HepG2 (cell line): ENCODE data around the gene HLF. TPM values are rescaled to one million over a fixed set of nuclear protein-coding genes. Genes with fewer than 3 reads are reported as not detected.
A peak's percentile ranks its signal among the peaks of the same experiment; 100 is the strongest.

Experiments
- ATAC-seq: fragments of 200-7000 bp; cut with Tn5 transposase; 3 replicates; pipeline ENCODE4 v1.9.1; 2020; ENCODE audit warnings: mild to moderate bottlenecking, moderate library complexity
- BruUV-seq: library from RNA; stranded (reverse); fragments of 400-500 nt; replicated peaks from 2 replicates; lab custom pipeline; 2021; lab: Mats Ljungman, UMichigan
- CTCF ChIA-PET: fragments of 300-600 bp; formaldehyde crosslinking; extraction: SDS; loops from one replicate; lab custom pipeline; 2021; ENCODE audit warnings: low total read pairs, inconsistent platforms, low intra/inter-chr PET ratio; lab: Yijun Ruan, JAX
- POLR2A ChIA-PET: fragments of 350-600 bp; sonication (Branson Sonifier 250); formaldehyde crosslinking; loops from one replicate; lab custom pipeline; 2020; ENCODE audit warnings: antibody characterized with exemption, inconsistent platforms; lab: Yijun Ruan, JAX
- DNase-seq: peaks from one replicate; pipeline ENCODE4 v3.0.0-alpha.2; 2015; ENCODE audit warnings: low spot score
- FAIRE-seq: peaks from 3 replicates; lab custom pipeline; 2011; peaks lifted over from hg19 to GRCh38; lab: Jason Lieb, UNC
- H2AFZ ChIP-seq: one replicate; pipeline ENCODE4 v1.6.1; 2011; ENCODE audit warnings: low read length, inconsistent platforms
- H3K27ac ChIP-seq: fragments of 300-600 bp; 3 replicates; pipeline ENCODE4 v1.8.0; 2011; ENCODE audit warnings: mixed run types, mild to moderate bottlenecking, mixed read lengths, low read length, inconsistent platforms; ENCODE audit not compliant: insufficient read depth; ENCODE audit errors: extremely low read length
- H3K27me3 ChIP-seq, 2 experiments: fragments of 200-600 bp in 1 of 2; 2 replicates in 1 of 2; 3 replicates in 1 of 2; pipeline versions ENCODE4 v1.6.0 to v1.8.0; 2011; ENCODE audit warnings: low read length in 2 of 2, mild to moderate bottlenecking in 2 of 2, moderate library complexity in 2 of 2, inconsistent platforms in 1 of 2; ENCODE audit not compliant: insufficient read depth in 2 of 2, control insufficient read depth in 1 of 2
- H3K36me3 ChIP-seq, 2 experiments: fragments of 200-600 bp in 1 of 2; replicated peaks in 1 of 2; 2 replicates in 1 of 2; 3 replicates in 1 of 2; pipeline versions ENCODE4 v1.5.1 to v1.8.0; 2011; ENCODE audit warnings: low read length in 2 of 2, inconsistent platforms in 1 of 2; ENCODE audit not compliant: insufficient read depth in 2 of 2, control insufficient read depth in 1 of 2
- H3K4me1 ChIP-seq: 2 replicates; pipeline ENCODE4 v1.5.1; 2012; ENCODE audit warnings: low read length, inconsistent platforms; ENCODE audit not compliant: insufficient read depth
- H3K4me2 ChIP-seq: 2 replicates; pipeline ENCODE4 v1.6.0; 2011; ENCODE audit warnings: low read depth, low read length, inconsistent platforms
- H3K4me3 ChIP-seq, 3 experiments: fragments of 200-600 bp in 1 of 3; sonication (generic), shearing (Covaris generic) in 1 of 3; replicated peaks in 1 of 3; 2 replicates each; pipeline ENCODE4 v1.5.1; 2011 to 2016; ENCODE audit warnings: low read length in 3 of 3, inconsistent platforms in 2 of 3, low read depth in 2 of 3, mild to moderate bottlenecking in 2 of 3, control low read depth in 1 of 3, mixed read lengths in 1 of 3; ENCODE audit not compliant: insufficient read depth in 1 of 3
- H3K79me2 ChIP-seq: one replicate; pipeline ENCODE4 v1.6.1; 2011; ENCODE audit warnings: low read length, inconsistent platforms; ENCODE audit not compliant: insufficient read depth
- H3K9ac ChIP-seq: 2 replicates; pipeline ENCODE4 v1.6.0; 2011; ENCODE audit warnings: mild to moderate bottlenecking, low read depth, low read length, inconsistent platforms; ENCODE audit not compliant: insufficient read depth
- H3K9me3 ChIP-seq: 2 replicates; pipeline ENCODE4 v1.5.1; 2012; ENCODE audit warnings: mild to moderate bottlenecking, low read length
- H4K20me1 ChIP-seq: 2 replicates; pipeline ENCODE4 v1.6.0; 2011; ENCODE audit warnings: inconsistent platforms, mild to moderate bottlenecking, low read length, moderate library complexity; ENCODE audit not compliant: insufficient read depth
- CCDC6 ChIP-seq: sonication (generic); formaldehyde crosslinking; IDR thresholded peaks from 2 replicates; pipeline ENCODE4 v1.8.1; 2022; ENCODE audit warnings: mild to moderate bottlenecking, missing genetic modification reagents, moderate library complexity
- DPF2 ChIP-seq: sonication (generic); formaldehyde crosslinking; IDR thresholded peaks from 2 replicates; pipeline ENCODE4 v1.4.0; 2020; ENCODE audit warnings: mild to moderate bottlenecking, low read depth, missing genetic modification reagents, borderline replicate concordance
- FOXK1 ChIP-seq: sonication (generic); formaldehyde crosslinking; IDR thresholded peaks from 2 replicates; pipeline ENCODE4 v1.4.0; 2020; ENCODE audit warnings: low read depth, missing genetic modification reagents, borderline replicate concordance
- HDAC2 ChIP-seq: sonication (generic); formaldehyde crosslinking; IDR thresholded peaks from 2 replicates; pipeline ENCODE4 v1.4.0; 2020; ENCODE audit warnings: missing genetic modification reagents
- HHEX ChIP-seq: IDR thresholded peaks from 2 replicates; pipeline ENCODE4 v1.6.1; 2016; ENCODE audit warnings: control low read depth
- HNRNPL ChIP-seq: fragments of 200-400 bp; formaldehyde crosslinking; IDR thresholded peaks from 2 replicates; pipeline ENCODE4 v1.6.1; 2017; ENCODE audit warnings: mild to moderate bottlenecking, low read depth, low read length
- NFE2 ChIP-seq: sonication (generic); formaldehyde crosslinking; IDR thresholded peaks from 2 replicates; pipeline ENCODE4 v1.4.0; 2020; ENCODE audit warnings: missing genetic modification reagents
- NFYB ChIP-seq: sonication (generic); formaldehyde crosslinking; IDR thresholded peaks from 2 replicates; pipeline ENCODE4 v1.4.0; 2020; ENCODE audit warnings: missing genetic modification reagents
- NR3C1 ChIP-seq: sonication (generic); formaldehyde crosslinking; IDR thresholded peaks from 2 replicates; pipeline ENCODE4 v1.4.0; 2020; ENCODE audit warnings: missing genetic modification reagents
- PAF1 ChIP-seq: IDR thresholded peaks from 2 replicates; pipeline ENCODE4 v1.6.1; 2016; ENCODE audit warnings: missing genetic modification reagents, missing compliant biosample characterization
- REPIN1 ChIP-seq: sonication (generic); formaldehyde crosslinking; IDR thresholded peaks from 2 replicates; pipeline ENCODE4 v1.8.0; 2022; ENCODE audit warnings: missing genetic modification reagents, low read depth, mild to moderate bottlenecking, borderline replicate concordance
- SMYD3 ChIP-seq: sonication (generic); formaldehyde crosslinking; IDR thresholded peaks from 2 replicates; pipeline ENCODE4 v1.8.1; 2023; ENCODE audit warnings: mild to moderate bottlenecking, missing genetic modification reagents
- TOPORS ChIP-seq: sonication (generic); formaldehyde crosslinking; IDR thresholded peaks from 2 replicates; pipeline ENCODE4 v1.8.0; 2023; ENCODE audit warnings: mild to moderate bottlenecking, missing genetic modification reagents
- UBTF ChIP-seq: sonication (generic); formaldehyde crosslinking; IDR thresholded peaks from 2 replicates; pipeline ENCODE4 v1.4.0; 2020; ENCODE audit warnings: mild to moderate bottlenecking, missing genetic modification reagents
- ZBTB43 ChIP-seq: sonication (generic); formaldehyde crosslinking; conservative IDR thresholded peaks from 2 replicates; pipeline ENCODE4 v1.4.0; 2020; ENCODE audit warnings: missing genetic modification reagents
- ZKSCAN1 ChIP-seq: fragments of 150-350 bp; IDR thresholded peaks from 2 replicates; pipeline ENCODE4 v1.6.1; 2014; ENCODE audit warnings: low read length
- ZNF839 ChIP-seq: sonication (generic); formaldehyde crosslinking; IDR thresholded peaks from 2 replicates; pipeline ENCODE4 v1.4.0; 2020; ENCODE audit warnings: missing genetic modification reagents, mild to moderate bottlenecking, borderline replicate concordance
- WGBS: methylation state at CpG from one replicate; pipeline ENCODE4 v1.1.6; 2017; ENCODE audit warnings: low lambda C conversion rate; 5-methylcytosine and 5-hydroxymethylcytosine counted together
- in situ Hi-C: cut with HindIII; loops from 2 replicates; pipeline ENCODE4 v1.10.0; 2017; ENCODE audit warnings: low pct_unique_long_range_greater_than_20kb; ENCODE audit not compliant: extremely low pct_ligation_motif_present
- intact Hi-C: fragments of 100-400 bp; cut with micrococcal nuclease; formaldehyde crosslinking; loops from one replicate; pipeline ENCODE4 v1.10.0; 2022; ENCODE audit not compliant: unreplicated experiment
- polyA plus RNA-seq, 8 experiments: library from polyadenylated mRNA; depleted of rRNA in 3 of 8; stranded (reverse) in 7 of 8; unstranded in 1 of 8; fragments of >200 nt; fragmentation: Illumina TruSeq in 4 of 8; extraction: Trizol in 4 of 8; gene quantifications; 2 replicates each; pipeline versions ENCODE4 v1.2.1 to v1.2.3, GENCODE V29; 2011 to 2016; ENCODE audit warnings: low read depth in 4 of 8, missing spikeins in 1 of 8, mixed read lengths in 1 of 8; ENCODE audit not compliant: insufficient read depth in 1 of 8
- total RNA-seq, 5 experiments: library from RNA; depleted of rRNA; stranded (reverse); fragments of >200 nt; fragmentation: Illumina TruSeq; extraction: Trizol; gene quantifications; 2 replicates each; pipeline ENCODE4 v1.2.3, GENCODE V29; 2016; ENCODE audit warnings: low read depth in 1 of 5
- TF ChIP-seq, protein P1 (sequence below): sonication (generic); formaldehyde crosslinking; IDR thresholded peaks from 2 replicates; pipeline ENCODE4 v1.4.0; 2020; ENCODE audit warnings: missing genetic modification reagents
- TF ChIP-seq, protein P2 (sequence below): sonication (generic); formaldehyde crosslinking; IDR thresholded peaks from 2 replicates; pipeline ENCODE4 v1.5.1; 2020; ENCODE audit warnings: mild to moderate bottlenecking, missing genetic modification reagents, borderline replicate concordance

HLF gene
- total and polyA plus RNA-seq, 2 of the 13 experiments (the other 11 are each of a cell fraction or from before 2014, with no cell fraction given), result 202 to 346 TPM

DNA sequence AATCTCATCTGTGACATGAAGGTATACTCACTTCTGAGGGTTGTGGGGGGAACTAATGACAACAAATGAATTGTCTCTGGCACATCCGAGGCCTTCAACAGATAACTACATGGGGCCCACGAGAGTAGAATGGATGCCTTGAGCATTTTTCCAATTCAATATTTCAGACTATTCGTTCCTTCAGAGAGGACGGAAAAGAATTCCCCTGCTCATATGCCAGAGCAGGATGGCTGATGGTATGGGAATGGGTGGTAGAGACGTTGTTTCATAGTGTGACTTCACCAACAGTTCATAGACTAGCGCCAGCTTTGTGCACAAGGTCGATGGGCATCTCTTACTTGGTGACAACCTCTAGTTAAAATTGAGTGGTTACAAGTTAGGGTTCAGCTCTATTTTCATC, 61.3 kb downstream of the HLF start:
- H3K4me3 ChIP-seq, result no peak overlapping the region
- CTCF ChIA-PET, result no interaction called here
- H3K79me2 ChIP-seq, result no peaks in the 10 kb centered on the region
- no TSS peak for BruUV-seq
- no peak for DNase-seq
- no peak overlapping the region for H3K4me2 ChIP-seq
- 88% methylated on average over 7 of the region's 7 CpGs for WGBS
- H3K9me3 ChIP-seq, result 0 out of 2 replicates have a peak, but pooled peaks cover 5% of the 10 kb centered on the region
- H3K27ac ChIP-seq, result peak overlapping the region; percentile 30
- intact Hi-C loops (no loop called here), in situ Hi-C loops (no loop called here)
- no peaks in the 10 kb centered on the region for H3K27me3 ChIP-seq
- FAIRE-seq, result no peak
- H3K9ac ChIP-seq, result no peak overlapping the region
- POLR2A ChIA-PET, result interaction anchor here (1.5 to 1.8 kb wide), 2 partner anchors 21 to 41 kb away, joined by 5 read pairs; no protein-coding TSS in a partner anchor
- ATAC-seq, result peak; percentile 3
- H3K4me1 ChIP-seq, result peaks cover 42% of the 10 kb centered on the region
- peaks cover 29% of the 10 kb centered on the region for H4K20me1 ChIP-seq
- H3K36me3 ChIP-seq, result peaks cover 7 to 8% of the 10 kb centered on the region in 2 experiments
- no peak overlapping the region for H2AFZ ChIP-seq
- TF ChIP-seq NR3C1 (CRISPR knock-in tag), result no peak
- TF ChIP-seq HHEX (CRISPR knock-in tag), result no peak
- TF ChIP-seq NFE2 (CRISPR knock-in tag), result no peak
- no peak for TF ChIP-seq UBTF
- no peak for TF ChIP-seq HNRNPL
- TF ChIP-seq ZKSCAN1, result no peak
- no peak; the same call in 1 of the 2 replicates for TF ChIP-seq FOXK1 (CRISPR knock-in tag)
- no peak for TF ChIP-seq SMYD3 (CRISPR knock-in tag)
- TF ChIP-seq, protein P1, sequence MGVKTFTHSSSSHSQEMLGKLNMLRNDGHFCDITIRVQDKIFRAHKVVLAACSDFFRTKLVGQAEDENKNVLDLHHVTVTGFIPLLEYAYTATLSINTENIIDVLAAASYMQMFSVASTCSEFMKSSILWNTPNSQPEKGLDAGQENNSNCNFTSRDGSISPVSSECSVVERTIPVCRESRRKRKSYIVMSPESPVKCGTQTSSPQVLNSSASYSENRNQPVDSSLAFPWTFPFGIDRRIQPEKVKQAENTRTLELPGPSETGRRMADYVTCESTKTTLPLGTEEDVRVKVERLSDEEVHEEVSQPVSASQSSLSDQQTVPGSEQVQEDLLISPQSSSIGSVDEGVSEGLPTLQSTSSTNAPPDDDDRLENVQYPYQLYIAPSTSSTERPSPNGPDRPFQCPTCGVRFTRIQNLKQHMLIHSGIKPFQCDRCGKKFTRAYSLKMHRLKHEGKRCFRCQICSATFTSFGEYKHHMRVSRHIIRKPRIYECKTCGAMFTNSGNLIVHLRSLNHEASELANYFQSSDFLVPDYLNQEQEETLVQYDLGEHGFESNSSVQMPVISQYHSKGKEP (CRISPR knock-in tag), result no peak
- TF ChIP-seq REPIN1 (CRISPR knock-in tag), result 0 out of 2 replicates have a peak, but pooled peaks have one; percentile 32
- TF ChIP-seq PAF1 (CRISPR knock-in tag), result peak; percentile 24; the same call in 1 of the 2 replicates
- TF ChIP-seq ZNF839 (CRISPR knock-in tag), result no peak
- no peak for TF ChIP-seq DPF2
- TF ChIP-seq, protein P2, sequence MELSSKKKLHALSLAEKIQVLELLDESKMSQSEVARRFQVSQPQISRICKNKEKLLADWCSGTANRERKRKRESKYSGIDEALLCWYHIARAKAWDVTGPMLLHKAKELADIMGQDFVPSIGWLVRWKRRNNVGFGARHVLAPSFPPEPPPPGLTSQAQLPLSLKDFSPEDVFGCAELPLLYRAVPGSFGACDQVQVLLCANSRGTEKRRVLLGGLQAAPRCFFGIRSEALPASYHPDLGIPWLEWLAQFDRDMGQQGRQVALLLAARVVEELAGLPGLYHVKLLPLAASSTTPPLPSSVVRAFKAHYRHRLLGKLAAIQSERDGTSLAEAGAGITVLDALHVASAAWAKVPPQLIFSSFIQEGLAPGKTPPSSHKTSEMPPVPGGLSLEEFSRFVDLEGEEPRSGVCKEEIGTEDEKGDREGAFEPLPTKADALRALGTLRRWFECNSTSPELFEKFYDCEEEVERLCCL (CRISPR knock-in tag), result no peak
- no peak for TF ChIP-seq HDAC2 (CRISPR knock-in tag)
- TF ChIP-seq CCDC6 (CRISPR knock-in tag), result peak; percentile 41; the same call in 1 of the 2 replicates
- no peak for TF ChIP-seq NFYB (CRISPR knock-in tag)
- TF ChIP-seq TOPORS (CRISPR knock-in tag), result no peak
- TF ChIP-seq ZBTB43 (CRISPR knock-in tag), result no peak
